Tongue (tissue), 2 donors: ENCODE results near the gene SPATA21. TPM values are rescaled to one million over a fixed set of nuclear protein-coding genes. Genes with fewer than 3 reads are reported as not detected.
A peak's percentile ranks its signal among the peaks of the same experiment; 100 is the strongest.
"Not testable (repeated sequence)": the region's sequence is repeated elsewhere in the genome, so short reads cannot be mapped to it uniquely, and the experiment has no call there.

Experiments
- DNase-seq: peaks from one replicate; pipeline ENCODE4 v3.0.0-alpha.2; 2015
- total RNA-seq: library from RNA; depleted of rRNA; stranded (reverse); fragments of >200 nt; gene quantifications from one replicate; pipeline ENCODE4 v1.2.3, GENCODE V29; 2014

SPATA21 gene, protein sequence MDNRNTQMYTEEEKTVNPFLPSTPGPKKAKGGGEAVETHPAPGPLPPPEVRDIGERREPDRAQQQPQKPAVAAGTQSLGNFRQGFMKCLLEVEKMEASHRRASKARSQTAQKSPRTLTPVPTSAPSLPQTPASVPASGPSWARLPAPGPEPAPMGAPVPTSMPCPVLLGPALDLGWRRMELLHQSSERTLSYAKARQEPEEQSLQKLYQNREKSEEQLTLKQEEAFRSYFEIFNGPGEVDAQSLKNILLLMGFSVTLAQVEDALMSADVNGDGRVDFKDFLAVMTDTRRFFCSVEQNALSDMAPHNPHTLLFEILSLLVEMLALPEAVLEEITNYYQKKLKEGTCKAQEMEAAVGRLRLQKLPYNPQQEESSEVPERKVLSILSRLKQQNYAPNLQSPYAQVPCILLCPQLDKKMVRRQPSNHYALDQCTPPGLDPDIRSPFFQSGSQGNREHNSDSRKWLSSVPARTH
- not detected for total RNA-seq

DNA sequence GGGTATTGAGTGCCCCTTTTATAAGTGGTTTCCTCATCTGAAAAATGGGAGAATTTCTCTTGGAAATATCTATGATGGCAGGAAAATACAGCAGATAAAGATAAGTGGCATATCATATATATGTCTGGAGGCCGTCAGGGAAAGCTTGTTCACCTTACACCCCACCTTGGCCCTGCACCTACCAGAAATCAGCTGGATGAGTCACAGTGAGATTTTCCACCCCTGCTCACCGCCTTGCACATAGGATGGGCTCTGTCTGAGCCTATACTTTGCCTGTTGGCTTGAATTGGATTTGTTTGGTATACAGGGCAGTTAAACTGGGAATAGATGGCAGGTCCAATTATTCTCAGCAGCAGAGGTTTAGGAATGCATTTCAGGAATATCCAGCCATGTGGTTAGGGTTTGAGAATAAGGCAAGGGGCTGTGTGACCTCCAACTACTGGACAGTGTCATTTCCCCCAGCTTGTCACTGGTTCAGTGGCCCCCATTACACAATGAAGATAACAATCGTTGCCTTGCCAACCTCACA is at the start of gene SPATA21:
TSS of gene SPATA21 (minus strand) at position 479 of the 529 bp plus-strand sequence. CDS start 6,053 bp downstream, outside the sequence.
- DNase-seq, result no peak

GRCh38 chr1:16487011-16487410 is 49.8 kb upstream of the SPATA21 start:
- DNase-seq, result not testable (repeated sequence)

DNA sequence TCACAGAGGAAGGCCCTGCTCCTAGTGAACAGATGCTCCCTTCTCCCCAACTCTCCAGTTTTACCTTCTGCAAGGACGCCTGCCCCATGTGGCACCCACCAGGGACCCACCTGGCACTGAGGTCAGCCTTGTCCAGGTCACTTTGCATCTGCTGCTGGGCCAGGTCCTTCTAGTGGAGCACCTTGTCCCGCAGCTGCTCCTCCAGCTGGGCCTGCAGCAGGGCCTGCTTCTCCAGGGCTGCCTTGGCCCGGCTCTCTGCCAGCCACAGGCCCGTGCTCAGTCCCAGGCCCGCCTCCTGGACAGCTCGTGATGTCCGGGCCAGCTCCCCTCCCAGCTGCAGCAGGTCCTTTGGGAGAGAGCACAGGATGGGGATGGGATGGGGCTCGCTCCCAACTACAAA is 49.1 kb upstream of the SPATA21 start:
- DNase-seq, result not testable (repeated sequence)

GRCh38 chr1:16484931-16485330 is 47.7 kb upstream of the SPATA21 start:
- no peak for DNase-seq

DNA sequence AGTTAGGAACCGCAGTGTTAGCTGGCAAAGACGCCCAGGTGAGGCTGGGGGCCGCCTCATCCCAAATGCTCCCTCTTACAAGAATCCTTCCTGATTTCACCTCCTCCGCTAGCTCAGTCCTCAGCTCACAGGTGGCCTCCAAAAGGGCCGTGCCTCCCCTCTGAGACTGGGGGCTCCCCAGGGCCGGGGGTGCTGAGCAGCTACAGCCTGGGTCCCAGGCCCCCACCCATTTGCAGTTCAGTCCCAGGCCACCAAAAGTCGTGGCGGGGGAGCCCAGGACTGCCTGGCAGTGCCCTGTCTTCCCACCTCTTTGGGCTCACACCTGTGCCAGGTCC is 47.2 kb upstream of the SPATA21 start:
- DNase-seq, result no peak

- not testable (repeated sequence) for DNase-seq
These were observed 46.6 kb upstream of the SPATA21 start for GRCh38 chr1:16483639-16484500.

GRCh38 chr1:16483146-16483545 is 45.9 kb upstream of the SPATA21 start:
- not testable (repeated sequence) for DNase-seq

- DNase-seq, result no peak
These were observed 40.9 kb upstream of the SPATA21 start for GRCh38 chr1:16478091-16478490.

- DNase-seq, result not testable (repeated sequence)
These were observed 38.8 kb upstream of the SPATA21 start for GRCh38 chr1:16475771-16476770.

DNA sequence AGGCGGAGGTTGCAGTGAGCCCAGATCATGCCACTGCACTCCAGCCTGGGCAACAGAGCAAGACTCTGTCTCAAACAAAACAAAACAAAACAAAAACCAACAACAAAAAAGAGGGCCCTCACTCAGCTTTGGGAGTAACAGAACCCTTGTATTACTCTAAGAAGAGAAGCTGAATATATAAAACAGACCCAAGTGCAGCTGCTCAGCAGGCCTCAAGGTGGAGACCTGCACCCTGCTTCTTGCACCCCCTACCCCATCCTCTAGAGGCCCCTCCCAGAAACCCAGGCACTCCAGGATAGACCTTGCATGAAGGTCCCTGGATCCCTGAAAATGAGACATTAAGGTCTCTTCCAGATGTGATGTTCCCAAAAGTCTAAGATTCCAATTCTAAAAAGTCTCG is 37.7 kb upstream of the SPATA21 start:
- not testable (repeated sequence) for DNase-seq

DNA sequence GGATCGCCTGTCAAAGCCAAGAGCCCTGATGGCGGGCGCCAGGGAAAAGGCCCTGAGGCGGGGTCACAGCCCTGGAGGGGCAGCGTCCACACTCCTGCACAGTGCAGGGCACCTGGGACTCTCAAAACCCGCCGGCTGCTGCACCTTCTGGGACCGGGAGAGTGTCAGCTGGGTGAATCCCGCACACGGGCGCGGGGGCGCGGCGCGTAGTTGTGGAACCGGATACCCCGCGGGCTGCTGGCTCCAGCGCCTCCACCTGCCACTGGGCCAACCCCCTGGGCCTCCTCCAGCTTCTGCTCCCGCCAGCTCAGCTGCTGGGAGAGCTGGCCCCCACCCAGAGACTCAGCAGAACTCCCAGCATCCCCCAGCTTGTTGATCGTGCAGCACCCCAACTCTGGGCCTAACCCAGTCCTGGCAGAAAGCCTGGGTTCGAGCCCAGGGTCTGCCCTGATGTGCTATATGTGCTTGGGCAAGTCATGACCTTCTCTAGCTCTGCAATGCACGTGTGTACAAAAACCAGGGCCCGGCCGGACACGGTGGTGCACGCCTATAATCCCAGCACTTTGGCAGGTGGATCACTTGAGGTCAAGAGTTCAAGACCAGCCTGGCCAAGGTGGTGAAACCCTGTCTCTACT is 37.1 kb upstream of the SPATA21 start:
- DNase-seq, result peak; percentile 39

DNA sequence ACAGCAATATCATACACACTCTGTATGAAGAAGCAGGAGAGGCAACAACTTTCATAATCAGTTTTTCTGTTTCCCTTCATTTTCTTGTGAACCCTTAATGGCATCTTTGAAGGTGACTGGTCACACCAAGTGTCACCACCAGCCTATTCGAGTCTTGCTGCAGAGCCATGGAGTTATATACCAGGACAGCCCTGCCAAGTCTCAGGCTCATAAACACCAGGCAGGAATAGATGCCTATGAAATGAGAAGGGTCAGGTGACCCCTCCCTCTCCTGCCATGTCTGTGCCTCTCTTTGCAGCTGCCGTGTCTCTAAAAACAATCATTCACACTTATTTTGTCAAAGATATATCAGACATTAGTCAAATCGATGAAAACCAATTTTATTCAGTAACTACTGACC is 31.3 kb upstream of the SPATA21 start:
- DNase-seq, result no peak

- DNase-seq, result no peak
These were observed 27.8 kb upstream of the SPATA21 start for GRCh38 chr1:16464917-16465625.

DNA sequence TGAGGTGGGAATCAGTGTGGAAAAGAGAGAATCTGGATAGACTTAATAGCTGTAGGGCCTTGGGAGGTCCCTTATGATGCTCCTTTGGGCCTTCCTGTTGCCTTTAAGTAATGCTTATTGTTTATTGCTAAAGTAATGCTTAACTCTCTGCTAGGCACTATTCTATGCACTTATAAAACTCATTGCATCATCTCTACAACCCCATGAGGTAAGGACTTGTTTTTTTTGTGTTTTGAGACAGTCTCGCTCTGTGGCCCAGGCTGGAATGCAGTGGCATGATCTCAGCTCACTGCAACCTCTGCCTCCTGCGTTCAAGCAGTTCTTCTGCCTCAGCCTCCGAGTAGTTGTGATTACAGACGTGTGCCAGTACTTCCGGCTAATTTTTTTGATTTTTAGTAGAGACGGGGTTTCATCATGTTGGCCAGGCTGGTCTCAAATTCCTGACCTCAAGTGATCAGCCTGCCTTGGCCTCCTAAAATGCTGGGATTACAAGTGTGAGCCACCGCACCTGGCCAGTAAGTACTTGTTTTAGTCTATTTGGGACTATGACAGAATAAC is 25.6 kb upstream of the SPATA21 start:
- no peak for DNase-seq

DNA sequence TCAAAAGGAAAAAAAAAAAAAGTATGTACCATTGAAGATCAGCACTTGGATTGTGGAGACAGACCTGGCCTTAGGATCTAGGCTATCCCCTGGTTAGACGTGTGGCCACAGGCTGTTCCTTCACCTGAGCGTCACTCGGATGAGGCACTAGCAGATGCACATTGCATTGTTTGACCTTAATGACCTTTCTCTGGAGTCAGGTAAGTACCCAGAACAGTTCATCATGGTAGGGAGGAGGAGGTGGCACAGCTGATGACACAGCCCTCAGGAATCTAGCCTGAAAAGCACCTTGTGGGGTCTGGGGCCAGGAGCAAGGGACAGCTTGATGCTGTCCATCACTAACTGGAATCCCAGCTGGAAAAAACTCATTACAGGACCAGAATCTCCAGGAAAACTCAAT is 24.5 kb upstream of the SPATA21 start:
- no peak for DNase-seq

- DNase-seq, result no peak
These were observed 22.2 kb upstream of the SPATA21 start for GRCh38 chr1:16459352-16459925.

DNA sequence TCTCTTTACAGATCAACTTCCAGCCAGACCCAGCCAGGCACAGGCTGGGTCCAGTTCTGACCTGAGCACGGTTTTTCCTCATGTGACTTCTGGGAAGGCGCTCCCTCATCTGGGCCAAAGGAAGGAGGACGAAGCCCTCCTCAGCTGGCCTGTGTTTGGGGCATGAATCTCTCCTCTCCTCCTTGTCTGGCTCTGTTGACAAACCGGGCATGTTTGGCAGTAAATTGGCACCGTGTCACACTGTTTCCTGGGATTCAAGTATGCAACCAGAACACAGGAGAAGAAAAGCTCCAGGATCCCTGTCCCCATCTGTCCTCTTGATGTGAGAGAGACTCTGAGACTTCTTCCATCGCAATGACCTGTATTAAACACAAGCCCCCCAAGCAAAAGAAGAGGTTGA is 21.6 kb upstream of the SPATA21 start:
- DNase-seq, result no peak

- DNase-seq, result not testable (repeated sequence)
These were observed 18.9 kb upstream of the SPATA21 start for GRCh38 chr1:16456151-16456550.

DNA sequence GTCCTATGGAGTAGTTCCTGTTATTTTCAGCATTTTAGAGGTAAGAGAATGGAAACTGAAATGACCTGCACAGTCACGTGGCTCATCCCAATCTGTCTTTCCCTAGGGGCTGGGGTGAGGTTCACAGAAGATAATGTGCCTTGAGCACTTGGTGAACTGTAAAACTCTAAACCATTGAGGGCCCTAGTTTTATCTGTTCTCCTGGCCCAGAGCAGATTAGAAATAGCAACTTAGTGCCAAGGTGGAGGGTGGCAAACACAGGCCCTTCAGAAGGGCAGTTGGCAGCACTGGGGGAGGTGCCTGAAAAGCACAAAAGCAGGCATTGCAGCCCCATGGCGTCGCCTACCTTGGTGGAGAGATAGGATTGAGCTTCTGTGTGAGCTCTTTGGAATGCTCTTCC is 17.7 kb upstream of the SPATA21 start:
- not testable (repeated sequence) for DNase-seq
